HG03460 (cell line): ENCODE data around the gene PGRMC2.

Experiments
- ATAC-seq: cut with Tn5 transposase; IDR thresholded peaks from one replicate; pipeline ENCODE4 v1.9.1; 2021; ENCODE audit not compliant: unreplicated experiment

Gene PGRMC2

GRCh38 chr4:128299848-128300247 is 12.2 kb upstream of the PGRMC2 start:
- ATAC-seq: no peak

- ATAC-seq: no peak
Observed at GRCh38 chr4:128298852-128299251, 11.2 kb upstream of the PGRMC2 start.

- ATAC-seq: no peak
Observed at GRCh38 chr4:128298146-128298758, 10.6 kb upstream of the PGRMC2 start.

- no peak for ATAC-seq
Observed at GRCh38 chr4:128295255-128295654, 7.6 kb upstream of the PGRMC2 start.

- ATAC-seq: no peak
Observed at GRCh38 chr4:128294464-128294863, 6.9 kb upstream of the PGRMC2 start.

- no peak for ATAC-seq
Observed at GRCh38 chr4:128292349-128292748, 4.7 kb upstream of the PGRMC2 start.

- ATAC-seq: no peak
Observed at GRCh38 chr4:128291096-128291495, 3.5 kb upstream of the PGRMC2 start.

- no peak for ATAC-seq
Observed at GRCh38 chr4:128290526-128290925, 2.9 kb upstream of the PGRMC2 start.

GRCh38 chr4:128289523-128290158 is 2.0 kb upstream of the PGRMC2 start:
- ATAC-seq: no peak

GRCh38 chr4:128288689-128289106 is 1.1 kb upstream of the PGRMC2 start:
- ATAC-seq: no peak

GRCh38 chr4:128287871-128288688 is 467 bp upstream of the PGRMC2 start:
- ATAC-seq: peak; percentile 77

- no peak for ATAC-seq
Observed at GRCh38 chr4:128286474-128287058, 1.0 kb downstream of the PGRMC2 start.

- no peak for ATAC-seq
Observed at GRCh38 chr4:128285085-128285997, 2.3 kb downstream of the PGRMC2 start.

- no peak for ATAC-seq
Observed at GRCh38 chr4:128284317-128284716, 3.3 kb downstream of the PGRMC2 start.

GRCh38 chr4:128283071-128283470 is 4.5 kb downstream of the PGRMC2 start:
- no peak for ATAC-seq

- no peak for ATAC-seq
Observed at GRCh38 chr4:128282516-128282915, 5.1 kb downstream of the PGRMC2 start.

GRCh38 chr4:128281354-128281753 is 6.3 kb downstream of the PGRMC2 start:
- no peak for ATAC-seq

GRCh38 chr4:128279624-128280225 is 7.9 kb downstream of the PGRMC2 start:
- no peak for ATAC-seq

GRCh38 chr4:128277856-128278255 is 9.8 kb downstream of the PGRMC2 start:
- ATAC-seq: no peak

GRCh38 chr4:128275346-128275745 is 12.3 kb downstream of the PGRMC2 start:
- ATAC-seq: no peak
